Dendritic cell treated with granulocyte-macrophage colony-stimulating factor and Interleukin-4, amounts not matched to agents 40 ng/mL and 50 ng/mL, for 4 days (primary cell): ENCODE data around the gene RRBP1.

Source experiments
- H3K27ac Mint-ChIP-seq: one replicate; pipeline ENCODE4 v1.8.0; 2022; ENCODE audit warnings: mild to moderate bottlenecking, mixed read lengths
- H3K27me3 Mint-ChIP-seq: one replicate; pipeline ENCODE4 v1.8.0; 2022; ENCODE audit warnings: mild to moderate bottlenecking, mixed read lengths
- H3K36me3 Mint-ChIP-seq: one replicate; pipeline ENCODE4 v1.8.0; 2022; ENCODE audit warnings: low read depth, mixed read lengths
- H3K4me1 Mint-ChIP-seq: one replicate; pipeline ENCODE4 v1.8.0; 2022; ENCODE audit warnings: low read depth, mixed read lengths
- H3K4me3 Mint-ChIP-seq: one replicate; pipeline ENCODE4 v1.8.0; 2022; ENCODE audit warnings: mild to moderate bottlenecking, moderate library complexity, mixed read lengths
- H3K9me3 Mint-ChIP-seq: one replicate; pipeline ENCODE4 v1.8.0; 2022; ENCODE audit warnings: mixed read lengths
- intact Hi-C: fragments of 100-400 bp; cut with micrococcal nuclease; formaldehyde crosslinking; loops from one replicate; pipeline ENCODE4 v1.15.0; 2022

RRBP1 gene

GRCh38 chr20:17613328-17614175 is 68.5 kb downstream of the RRBP1 start:
- H3K27me3 Mint-ChIP-seq: no peaks in the 10 kb centered on the region
- intact Hi-C loops: no loop called here
- H3K27ac Mint-ChIP-seq: no peak overlapping the region

GRCh38 chr20:17612992-17613327 is 69.1 kb downstream of the RRBP1 start:
- Mint-ChIP-seq H3K27ac (no peak overlapping the region), H3K36me3 (peaks cover 59% of the 10 kb centered on the region), H3K4me3 (no peak overlapping the region), H3K27me3 (no peaks in the 10 kb centered on the region), H3K9me3 (no peaks in the 10 kb centered on the region), H3K4me1 (peaks cover 22% of the 10 kb centered on the region)
- intact Hi-C loops: no loop called here

More at GRCh38 chr20:17613328-17614175, 68.5 kb downstream of the RRBP1 start:
- H3K9me3 Mint-ChIP-seq: no peaks in the 10 kb centered on the region
- peaks cover 65% of the 10 kb centered on the region for H3K36me3 Mint-ChIP-seq
- H3K4me3 Mint-ChIP-seq: no peak overlapping the region
- H3K4me1 Mint-ChIP-seq: peaks cover 22% of the 10 kb centered on the region

GRCh38 chr20:17612287-17612991 is 69.6 kb downstream of the RRBP1 start:
- Mint-ChIP-seq H3K27me3 (no peaks in the 10 kb centered on the region), H3K36me3 (peaks cover 54% of the 10 kb centered on the region), H3K9me3 (no peaks in the 10 kb centered on the region), H3K4me1 (peaks cover 22% of the 10 kb centered on the region), H3K4me3 (no peak overlapping the region), H3K27ac (no peak overlapping the region)
- intact Hi-C loops: no loop called here

- H3K4me3 Mint-ChIP-seq: no peak overlapping the region
- H3K9me3 Mint-ChIP-seq: no peaks in the 10 kb centered on the region
- peaks cover 47% of the 10 kb centered on the region for H3K36me3 Mint-ChIP-seq
- peaks cover 20% of the 10 kb centered on the region for H3K4me1 Mint-ChIP-seq
- H3K27me3 Mint-ChIP-seq: no peaks in the 10 kb centered on the region
- H3K27ac Mint-ChIP-seq: no peak overlapping the region
- intact Hi-C loops: no loop called here
Measured at GRCh38 chr20:17611540-17612286, 70.3 kb downstream of the RRBP1 start.

- Mint-ChIP-seq H3K9me3 (no peaks in the 10 kb centered on the region), H3K36me3 (peaks cover 42% of the 10 kb centered on the region), H3K27ac (no peak overlapping the region), H3K27me3 (no peaks in the 10 kb centered on the region), H3K4me1 (peaks cover 17% of the 10 kb centered on the region), H3K4me3 (no peak overlapping the region)
- intact Hi-C loops: no loop called here
Measured at GRCh38 chr20:17611290-17611539, 70.8 kb downstream of the RRBP1 start.

- intact Hi-C loops: no loop called here
- peaks cover 13% of the 10 kb centered on the region for H3K4me1 Mint-ChIP-seq
- H3K4me3 Mint-ChIP-seq: no peak overlapping the region
- H3K27me3 Mint-ChIP-seq: no peaks in the 10 kb centered on the region
- H3K9me3 Mint-ChIP-seq: no peaks in the 10 kb centered on the region
- H3K36me3 Mint-ChIP-seq: peaks cover 37% of the 10 kb centered on the region
- no peak overlapping the region for H3K27ac Mint-ChIP-seq
Measured at GRCh38 chr20:17610566-17611289, 71.3 kb downstream of the RRBP1 start.

- Mint-ChIP-seq H3K27me3 (no peaks in the 10 kb centered on the region), H3K9me3 (no peaks in the 10 kb centered on the region), H3K36me3 (peaks cover 35% of the 10 kb centered on the region), H3K4me1 (peaks cover 4% of the 10 kb centered on the region), H3K27ac (no peak overlapping the region), H3K4me3 (no peak overlapping the region)
- intact Hi-C loops: no loop called here
Measured at GRCh38 chr20:17609811-17610377, 72.1 kb downstream of the RRBP1 start.

- H3K4me3 Mint-ChIP-seq: no peak overlapping the region
- no peaks in the 10 kb centered on the region for H3K27me3 Mint-ChIP-seq
- no peaks in the 10 kb centered on the region for H3K9me3 Mint-ChIP-seq
- no peak overlapping the region for H3K27ac Mint-ChIP-seq
- peaks cover 32% of the 10 kb centered on the region for H3K36me3 Mint-ChIP-seq
- intact Hi-C loops: no loop called here
- H3K4me1 Mint-ChIP-seq: no peaks in the 10 kb centered on the region
Measured at GRCh38 chr20:17608701-17609497, 73.1 kb downstream of the RRBP1 start.

GRCh38 chr20:17606001-17606400 is 76.0 kb downstream of the RRBP1 start:
- intact Hi-C loops: no loop called here
- H3K9me3 Mint-ChIP-seq: no peaks in the 10 kb centered on the region
- H3K27me3 Mint-ChIP-seq: no peaks in the 10 kb centered on the region
- peaks cover 33% of the 10 kb centered on the region for H3K36me3 Mint-ChIP-seq
- H3K4me3 Mint-ChIP-seq: no peak overlapping the region
- H3K27ac Mint-ChIP-seq: no peak overlapping the region
- H3K4me1 Mint-ChIP-seq: no peaks in the 10 kb centered on the region

GRCh38 chr20:17605131-17605660 is 76.8 kb downstream of the RRBP1 start:
- Mint-ChIP-seq H3K27ac (no peak overlapping the region), H3K27me3 (no peaks in the 10 kb centered on the region), H3K4me3 (no peak overlapping the region), H3K9me3 (no peaks in the 10 kb centered on the region), H3K36me3 (peaks cover 40% of the 10 kb centered on the region), H3K4me1 (no peaks in the 10 kb centered on the region)
- intact Hi-C loops: no loop called here

GRCh38 chr20:17602493-17602892 is 79.5 kb downstream of the RRBP1 start:
- H3K27ac Mint-ChIP-seq: no peak overlapping the region
- H3K36me3 Mint-ChIP-seq: peaks cover 40% of the 10 kb centered on the region
- intact Hi-C loops: no loop called here
- no peaks in the 10 kb centered on the region for H3K4me1 Mint-ChIP-seq
- no peaks in the 10 kb centered on the region for H3K27me3 Mint-ChIP-seq
- H3K4me3 Mint-ChIP-seq: no peak overlapping the region
- no peaks in the 10 kb centered on the region for H3K9me3 Mint-ChIP-seq

- no peak overlapping the region for H3K4me3 Mint-ChIP-seq
- no peaks in the 10 kb centered on the region for H3K9me3 Mint-ChIP-seq
- intact Hi-C loops: no loop called here
- no peak overlapping the region for H3K27ac Mint-ChIP-seq
- H3K36me3 Mint-ChIP-seq: peaks cover 40% of the 10 kb centered on the region
- H3K27me3 Mint-ChIP-seq: no peaks in the 10 kb centered on the region
- no peaks in the 10 kb centered on the region for H3K4me1 Mint-ChIP-seq
Measured at GRCh38 chr20:17601957-17602356, 80.1 kb downstream of the RRBP1 start.

GRCh38 chr20:17598013-17598550 is 84.0 kb downstream of the RRBP1 start:
- intact Hi-C loops: no loop called here
- H3K36me3 Mint-ChIP-seq: peaks cover 23% of the 10 kb centered on the region
- no peak overlapping the region for H3K27ac Mint-ChIP-seq
- no peaks in the 10 kb centered on the region for H3K9me3 Mint-ChIP-seq
- H3K4me3 Mint-ChIP-seq: no peak overlapping the region
- H3K4me1 Mint-ChIP-seq: peaks cover 20% of the 10 kb centered on the region
- no peaks in the 10 kb centered on the region for H3K27me3 Mint-ChIP-seq
